SK-N-SH (cell line): Measurements from ENCODE around the gene SCNN1G. TPM values are rescaled to one million over a fixed set of nuclear protein-coding genes. Genes with fewer than 3 reads are reported as not detected.

Source experiments
- CTCF ChIA-PET: fragments of 300-600, 350-600 bp; formaldehyde crosslinking; extraction: SDS; loops from one replicate; lab custom pipeline; 2021; lab: Yijun Ruan, JAX
- POLR2A ChIA-PET: fragments of 350-600 bp; sonication (Branson Sonifier 250); formaldehyde crosslinking; extraction: SDS; loops from one replicate; lab custom pipeline; 2020; ENCODE audit warnings: antibody characterized with exemption, inconsistent platforms; lab: Yijun Ruan, JAX
- DNase-seq: peaks from one replicate; pipeline ENCODE4 v3.0.0; 2012
- H2AFZ ChIP-seq: fragments of 200-600 bp; sonication (generic); 2 replicates; pipeline ENCODE4 v1.8.1; 2016; ENCODE audit warnings: antibody characterized with exemption, mild to moderate bottlenecking, low read depth
- H3F3A ChIP-seq: fragments of 200-600 bp; sonication (generic); replicated peaks from 2 replicates; pipeline ENCODE3; 2016; ENCODE audit warnings: antibody characterized with exemption, mild to moderate bottlenecking; ENCODE audit not compliant: insufficient read depth
- H3K27ac ChIP-seq, 2 experiments: fragments of 200-500 bp in 1 of 2; fragments of 200-600 bp in 1 of 2; sonication (Bioruptor generic) in 1 of 2; sonication (generic), shearing (Covaris generic) in 1 of 2; 2 replicates each; pipeline versions ENCODE4 v1.5.1 to v1.6.1; 2014 to 2016; ENCODE audit warnings: low read depth in 2 of 2, inconsistent platforms in 1 of 2, low read length in 1 of 2, mild to moderate bottlenecking in 1 of 2, mixed read lengths in 1 of 2
- H3K27me3 ChIP-seq: fragments of 200-600 bp; sonication (generic), shearing (Covaris generic); 2 replicates; pipeline ENCODE4 v1.6.1; 2016; ENCODE audit warnings: mixed run types; ENCODE audit not compliant: insufficient read depth
- H3K36me3 ChIP-seq, 2 experiments: fragments of 200-500 bp in 1 of 2; fragments of 200-600 bp in 1 of 2; sonication (Bioruptor generic) in 1 of 2; sonication (generic) in 1 of 2; replicated peaks in 1 of 2; 2 replicates each; pipeline versions ENCODE3 to v1.5.1; 2014 to 2016; ENCODE audit warnings: low read length in 1 of 2, mild to moderate bottlenecking in 1 of 2; ENCODE audit not compliant: insufficient read depth in 2 of 2, control insufficient read depth in 1 of 2
- H3K4me1 ChIP-seq, 2 experiments: fragments of 200-500 bp in 1 of 2; fragments of 200-600 bp in 1 of 2; sonication (Bioruptor generic) in 1 of 2; sonication (generic), shearing (Covaris generic) in 1 of 2; 2 replicates each; pipeline versions ENCODE4 v1.5.1 to v1.6.1; 2014 to 2016; ENCODE audit warnings: low read depth in 1 of 2, low read length in 1 of 2, mixed run types in 1 of 2; ENCODE audit not compliant: insufficient read depth in 2 of 2, control insufficient read depth in 1 of 2
- H3K4me2 ChIP-seq: fragments of 200-600 bp; sonication (generic), shearing (Covaris generic); 2 replicates; pipeline ENCODE4 v1.6.1; 2017; ENCODE audit warnings: mixed run types
- H3K4me3 ChIP-seq, 2 experiments: fragments of 200-500 bp in 1 of 2; fragments of 200-600 bp in 1 of 2; sonication (Bioruptor generic) in 1 of 2; sonication (generic), shearing (Covaris generic) in 1 of 2; 2 replicates each; pipeline versions ENCODE4 v1.5.1 to v1.8.1; 2014 to 2016; ENCODE audit warnings: low read depth in 2 of 2, inconsistent platforms in 1 of 2, low read length in 1 of 2, mild to moderate bottlenecking in 1 of 2, mixed read lengths in 1 of 2, moderate library complexity in 1 of 2
- H3K79me2 ChIP-seq: fragments of 200-600 bp; sonication (generic); 2 replicates; pipeline ENCODE4 v1.8.1; 2017; ENCODE audit warnings: mild to moderate bottlenecking; ENCODE audit not compliant: insufficient read depth
- H3K9ac ChIP-seq: fragments of 200-600 bp; sonication (generic); 2 replicates; pipeline ENCODE4 v1.6.1; 2017; ENCODE audit warnings: mixed run types
- H3K9me2 ChIP-seq: fragments of 200-600 bp; sonication (generic); 2 replicates; pipeline ENCODE4 v1.6.1; 2017; ENCODE audit warnings: mixed run types
- H3K9me3 ChIP-seq: fragments of 200-600 bp; sonication (generic); 2 replicates; pipeline ENCODE4 v1.6.1; 2017; ENCODE audit warnings: mixed run types, mild to moderate bottlenecking, moderate library complexity
- H4K20me1 ChIP-seq: fragments of 200-600 bp; sonication (generic); 2 replicates; pipeline ENCODE4 v1.6.1; 2017; ENCODE audit warnings: mild to moderate bottlenecking, mixed run types; ENCODE audit not compliant: insufficient read depth
- CHD2 ChIP-seq: fragments of 150-350 bp; IDR thresholded peaks from 2 replicates; pipeline ENCODE4 v1.6.1; 2018; ENCODE audit warnings: low read length; ENCODE audit not compliant: partially characterized antibody
- EP300 ChIP-seq, 2 experiments: IDR thresholded peaks; 2 replicates each; pipeline versions ENCODE4 v1.4.0 to v1.6.1; 2012; ENCODE audit warnings: borderline replicate concordance in 1 of 2, low read depth in 1 of 2, low read length in 1 of 2
- NRF1 ChIP-seq: IDR thresholded peaks from 2 replicates; pipeline ENCODE4 v1.6.1; 2012; ENCODE audit warnings: low read depth, mild to moderate bottlenecking, low read length
- POLR2AphosphoS5 ChIP-seq: IDR thresholded peaks from 2 replicates; pipeline ENCODE4 v1.6.1; 2012; ENCODE audit warnings: low read depth, low read length
- RFX5 ChIP-seq: IDR thresholded peaks from 2 replicates; pipeline ENCODE4 v1.6.1; 2012; ENCODE audit warnings: mild to moderate bottlenecking, improper control_type of control experiment, low read length
- TEAD4 ChIP-seq: IDR thresholded peaks from 2 replicates; pipeline ENCODE4 v1.4.0; 2012; ENCODE audit warnings: mild to moderate bottlenecking, borderline replicate concordance; ENCODE audit not compliant: insufficient read depth
- WGBS: methylation state at CpG from one replicate; pipeline ENCODE4 v1.1.6; 2017; ENCODE audit warnings: low lambda C conversion rate; 5-methylcytosine and 5-hydroxymethylcytosine counted together
- polyA plus RNA-seq, 3 experiments: library from polyadenylated mRNA; depleted of rRNA; stranded (reverse); fragments of >200 nt; gene quantifications; 2 replicates each; pipeline ENCODE4 v1.2.3, GENCODE V29; 2012
- TF ChIP-seq, protein P1 (sequence below): IDR thresholded peaks from 2 replicates; pipeline ENCODE4 v1.6.1; 2012; ENCODE audit warnings: mild to moderate bottlenecking, low read depth, low read length, moderate library complexity
- TF ChIP-seq, protein P2 (sequence below): fragments of 150-350 bp; IDR thresholded peaks from 2 replicates; pipeline ENCODE4 v1.6.1; 2016; ENCODE audit warnings: mild to moderate bottlenecking, low read depth, low read length
- TF ChIP-seq, protein P3 (sequence below): IDR thresholded peaks from 2 replicates; pipeline ENCODE4; 2012

Gene SCNN1G
- polyA plus RNA-seq, 1 of the 3 experiments (the other 2 are of a cell fraction), result not detected

DNA sequence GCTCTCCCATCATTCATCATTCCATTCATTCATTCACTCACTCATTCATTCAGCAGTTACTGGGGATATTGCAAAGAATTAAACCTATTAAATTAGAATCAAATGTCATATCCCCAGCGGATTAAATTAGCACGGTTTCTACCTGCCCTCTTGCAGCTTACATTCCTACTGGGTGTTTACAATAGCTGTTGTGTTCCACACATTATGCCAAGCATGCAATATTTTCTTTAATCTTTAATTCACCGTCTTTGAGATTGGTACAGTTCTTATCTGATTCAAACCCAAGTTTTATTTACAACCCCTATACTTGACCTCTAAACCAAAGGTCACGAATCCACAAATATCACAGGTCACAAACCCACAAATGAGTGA lies 32.6 kb upstream of the SCNN1G start:
- H3K36me3 ChIP-seq, result no peaks in the 10 kb centered on the region
- POLR2A ChIA-PET, result interaction anchor here (0.6 to 1.7 kb wide), 2 partner anchors 63 to 67 kb away, joined by 3 to 6 read pairs; no protein-coding TSS in a partner anchor
- no peaks in the 10 kb centered on the region for H3K9me2 ChIP-seq
- DNase-seq, result no peak
- H3K4me1 ChIP-seq, result peaks cover 10% of the 10 kb centered on the region in 2 experiments; a peak in 3 of 4 replicates
- H3K27ac ChIP-seq, result peak overlapping the region in 1 of 2 experiments; percentile 58; a peak in 2 of 4 replicates
- H4K20me1 ChIP-seq, result peaks cover 21% of the 10 kb centered on the region
- no peak overlapping the region; the same call in 1 of the 2 replicates for H3K9ac ChIP-seq
- peak overlapping the region; percentile 77 for H2AFZ ChIP-seq
- peaks cover 36% of the 10 kb centered on the region for H3K79me2 ChIP-seq
- H3F3A ChIP-seq, result peaks cover 4% of the 10 kb centered on the region
- H3K4me2 ChIP-seq, result peak overlapping the region; percentile 79
- peak overlapping the region; percentile 67 to 78 for H3K4me3 ChIP-seq
- 60% methylated on average over 4 of the region's 4 CpGs for WGBS
- no peaks in the 10 kb centered on the region for H3K27me3 ChIP-seq
- TF ChIP-seq, protein P1, sequence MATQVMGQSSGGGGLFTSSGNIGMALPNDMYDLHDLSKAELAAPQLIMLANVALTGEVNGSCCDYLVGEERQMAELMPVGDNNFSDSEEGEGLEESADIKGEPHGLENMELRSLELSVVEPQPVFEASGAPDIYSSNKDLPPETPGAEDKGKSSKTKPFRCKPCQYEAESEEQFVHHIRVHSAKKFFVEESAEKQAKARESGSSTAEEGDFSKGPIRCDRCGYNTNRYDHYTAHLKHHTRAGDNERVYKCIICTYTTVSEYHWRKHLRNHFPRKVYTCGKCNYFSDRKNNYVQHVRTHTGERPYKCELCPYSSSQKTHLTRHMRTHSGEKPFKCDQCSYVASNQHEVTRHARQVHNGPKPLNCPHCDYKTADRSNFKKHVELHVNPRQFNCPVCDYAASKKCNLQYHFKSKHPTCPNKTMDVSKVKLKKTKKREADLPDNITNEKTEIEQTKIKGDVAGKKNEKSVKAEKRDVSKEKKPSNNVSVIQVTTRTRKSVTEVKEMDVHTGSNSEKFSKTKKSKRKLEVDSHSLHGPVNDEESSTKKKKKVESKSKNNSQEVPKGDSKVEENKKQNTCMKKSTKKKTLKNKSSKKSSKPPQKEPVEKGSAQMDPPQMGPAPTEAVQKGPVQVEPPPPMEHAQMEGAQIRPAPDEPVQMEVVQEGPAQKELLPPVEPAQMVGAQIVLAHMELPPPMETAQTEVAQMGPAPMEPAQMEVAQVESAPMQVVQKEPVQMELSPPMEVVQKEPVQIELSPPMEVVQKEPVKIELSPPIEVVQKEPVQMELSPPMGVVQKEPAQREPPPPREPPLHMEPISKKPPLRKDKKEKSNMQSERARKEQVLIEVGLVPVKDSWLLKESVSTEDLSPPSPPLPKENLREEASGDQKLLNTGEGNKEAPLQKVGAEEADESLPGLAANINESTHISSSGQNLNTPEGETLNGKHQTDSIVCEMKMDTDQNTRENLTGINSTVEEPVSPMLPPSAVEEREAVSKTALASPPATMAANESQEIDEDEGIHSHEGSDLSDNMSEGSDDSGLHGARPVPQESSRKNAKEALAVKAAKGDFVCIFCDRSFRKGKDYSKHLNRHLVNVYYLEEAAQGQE, result no peak
- TF ChIP-seq POLR2AphosphoS5 (no peak), EP300 (IDR thresholded peaks at IDR 0.05; ENCODE audit: borderline replicate concordance in 1 of 2, low read depth in 1 of 2, low read length in 1 of 2) (no peak), TEAD4 (no peak), RFX5 (no peak)
- TF ChIP-seq, all 33 proteins: peak for 0
- H3K9me3 ChIP-seq, result no peaks in the 10 kb centered on the region
- CTCF ChIA-PET, result interaction anchor here (1.3 kb wide), 1 partner anchor 19 kb away, joined by 3 read pairs; no protein-coding TSS in a partner anchor

DNA sequence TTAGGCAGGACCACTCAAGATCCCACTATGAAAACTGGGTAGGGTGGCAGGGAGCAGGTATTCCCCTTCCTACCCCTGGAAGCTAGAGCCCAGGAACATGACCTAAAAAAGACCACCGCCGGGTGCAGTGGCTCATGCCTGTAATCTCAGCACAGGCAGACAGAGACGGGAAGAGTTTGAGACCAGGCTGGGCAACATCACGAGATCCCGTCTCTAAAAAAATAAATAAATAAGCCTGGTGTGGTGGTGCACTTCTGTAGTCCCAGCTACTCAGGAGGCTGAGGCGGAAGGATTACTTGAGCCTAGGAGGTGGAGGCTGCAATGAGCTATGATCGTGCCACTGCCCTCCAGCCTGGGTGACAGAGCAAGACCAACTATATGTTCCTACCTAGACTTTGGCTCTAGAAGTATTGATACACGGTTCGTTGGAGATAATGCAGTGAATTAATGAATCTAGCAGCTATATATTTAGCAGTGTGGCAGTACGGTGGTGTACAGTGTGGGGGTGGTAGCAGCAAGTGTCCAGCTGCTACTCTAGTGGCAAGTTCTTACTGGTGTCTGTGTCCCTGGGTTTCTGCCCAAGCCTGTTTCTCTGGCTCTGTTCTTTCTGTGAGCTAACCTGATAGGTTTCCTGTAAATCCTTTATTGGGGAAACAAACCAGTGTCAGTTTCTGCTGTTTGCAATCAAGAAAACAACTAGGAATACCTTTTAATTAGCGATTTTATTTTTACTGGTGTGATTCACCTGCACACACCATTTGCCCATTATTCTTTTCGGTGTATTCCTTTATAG lies 30.0 kb upstream of the SCNN1G start:
- DNase-seq, result no peak
- H4K20me1 ChIP-seq, result peaks cover 4% of the 10 kb centered on the region; the same call in 1 of the 2 replicates
- TF ChIP-seq, protein P2, sequence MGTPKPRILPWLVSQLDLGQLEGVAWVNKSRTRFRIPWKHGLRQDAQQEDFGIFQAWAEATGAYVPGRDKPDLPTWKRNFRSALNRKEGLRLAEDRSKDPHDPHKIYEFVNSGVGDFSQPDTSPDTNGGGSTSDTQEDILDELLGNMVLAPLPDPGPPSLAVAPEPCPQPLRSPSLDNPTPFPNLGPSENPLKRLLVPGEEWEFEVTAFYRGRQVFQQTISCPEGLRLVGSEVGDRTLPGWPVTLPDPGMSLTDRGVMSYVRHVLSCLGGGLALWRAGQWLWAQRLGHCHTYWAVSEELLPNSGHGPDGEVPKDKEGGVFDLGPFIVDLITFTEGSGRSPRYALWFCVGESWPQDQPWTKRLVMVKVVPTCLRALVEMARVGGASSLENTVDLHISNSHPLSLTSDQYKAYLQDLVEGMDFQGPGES, result no peak
- TF ChIP-seq CHD2 (no peak), NRF1 (no peak)
- TF ChIP-seq, protein P3, sequence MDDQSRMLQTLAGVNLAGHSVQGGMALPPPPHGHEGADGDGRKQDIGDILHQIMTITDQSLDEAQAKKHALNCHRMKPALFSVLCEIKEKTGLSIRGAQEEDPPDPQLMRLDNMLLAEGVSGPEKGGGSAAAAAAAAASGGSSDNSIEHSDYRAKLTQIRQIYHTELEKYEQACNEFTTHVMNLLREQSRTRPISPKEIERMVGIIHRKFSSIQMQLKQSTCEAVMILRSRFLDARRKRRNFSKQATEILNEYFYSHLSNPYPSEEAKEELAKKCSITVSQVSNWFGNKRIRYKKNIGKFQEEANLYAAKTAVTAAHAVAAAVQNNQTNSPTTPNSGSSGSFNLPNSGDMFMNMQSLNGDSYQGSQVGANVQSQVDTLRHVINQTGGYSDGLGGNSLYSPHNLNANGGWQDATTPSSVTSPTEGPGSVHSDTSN, result no peak
- TF ChIP-seq, all 33 proteins: peak for 0
- WGBS, result 81% methylated on average over 12 of the region's 12 CpGs
- H3K79me2 ChIP-seq, result peaks cover 10% of the 10 kb centered on the region
- H3K4me1 ChIP-seq, result peaks cover 0 to 5% of the 10 kb centered on the region in 2 experiments; a peak in 2 of 4 replicates
- ChIA-PET POLR2A (interaction anchor here (0.6 kb wide), 1 partner anchor 42 kb away, joined by 3 read pairs; no protein-coding TSS in a partner anchor), CTCF (interaction anchor here (0.9 to 3.2 kb wide), 4 partner anchors 15 to 282 kb away, joined by 3 to 19 read pairs (median 5); no protein-coding TSS in a partner anchor)
- no peak overlapping the region for H3K4me3 ChIP-seq
- H3K27me3 ChIP-seq, result no peaks in the 10 kb centered on the region
- no peaks in the 10 kb centered on the region for H3K9me2 ChIP-seq
- H3K36me3 ChIP-seq, result no peaks in the 10 kb centered on the region
- H2AFZ ChIP-seq, result no peak overlapping the region
- no peaks in the 10 kb centered on the region for H3F3A ChIP-seq
- no peaks in the 10 kb centered on the region for H3K9me3 ChIP-seq
- no peak overlapping the region for H3K4me2 ChIP-seq
- no peak overlapping the region for H3K27ac ChIP-seq
- no peak overlapping the region for H3K9ac ChIP-seq
